GM19043 (cell line): ENCODE data around the gene GSN.

Source experiments
- ATAC-seq: cut with Tn5 transposase; IDR thresholded peaks from one replicate; pipeline ENCODE4 v1.9.1; 2021; ENCODE audit warnings: low read depth; ENCODE audit not compliant: unreplicated experiment

The GSN gene

GRCh38 chr9:121301881-121302286 lies 33.9 kb downstream of the GSN start:
- no peak for ATAC-seq

DNA sequence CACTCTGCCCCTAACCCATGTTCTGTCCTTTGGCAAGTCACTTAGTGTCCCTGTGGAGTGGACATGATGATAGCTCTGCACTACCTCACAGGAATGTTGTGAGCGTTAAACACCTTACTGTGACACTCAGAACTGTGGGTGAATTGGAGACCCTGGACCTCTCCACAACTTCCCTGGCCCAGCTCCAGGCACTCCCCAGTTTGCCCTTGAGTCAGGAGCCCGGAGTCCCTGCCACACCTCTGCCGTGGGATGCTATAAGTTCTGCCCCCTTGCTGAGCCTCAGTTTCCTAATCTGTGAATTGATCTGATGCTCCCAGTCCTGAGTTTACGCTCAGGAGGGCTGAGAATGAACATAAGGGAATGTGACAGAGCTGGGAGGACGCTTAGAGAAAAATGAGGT lies 34.4 kb downstream of the GSN start:
- no peak for ATAC-seq

GRCh38 chr9:121302786-121303185 lies 34.8 kb downstream of the GSN start:
- ATAC-seq: no peak

DNA sequence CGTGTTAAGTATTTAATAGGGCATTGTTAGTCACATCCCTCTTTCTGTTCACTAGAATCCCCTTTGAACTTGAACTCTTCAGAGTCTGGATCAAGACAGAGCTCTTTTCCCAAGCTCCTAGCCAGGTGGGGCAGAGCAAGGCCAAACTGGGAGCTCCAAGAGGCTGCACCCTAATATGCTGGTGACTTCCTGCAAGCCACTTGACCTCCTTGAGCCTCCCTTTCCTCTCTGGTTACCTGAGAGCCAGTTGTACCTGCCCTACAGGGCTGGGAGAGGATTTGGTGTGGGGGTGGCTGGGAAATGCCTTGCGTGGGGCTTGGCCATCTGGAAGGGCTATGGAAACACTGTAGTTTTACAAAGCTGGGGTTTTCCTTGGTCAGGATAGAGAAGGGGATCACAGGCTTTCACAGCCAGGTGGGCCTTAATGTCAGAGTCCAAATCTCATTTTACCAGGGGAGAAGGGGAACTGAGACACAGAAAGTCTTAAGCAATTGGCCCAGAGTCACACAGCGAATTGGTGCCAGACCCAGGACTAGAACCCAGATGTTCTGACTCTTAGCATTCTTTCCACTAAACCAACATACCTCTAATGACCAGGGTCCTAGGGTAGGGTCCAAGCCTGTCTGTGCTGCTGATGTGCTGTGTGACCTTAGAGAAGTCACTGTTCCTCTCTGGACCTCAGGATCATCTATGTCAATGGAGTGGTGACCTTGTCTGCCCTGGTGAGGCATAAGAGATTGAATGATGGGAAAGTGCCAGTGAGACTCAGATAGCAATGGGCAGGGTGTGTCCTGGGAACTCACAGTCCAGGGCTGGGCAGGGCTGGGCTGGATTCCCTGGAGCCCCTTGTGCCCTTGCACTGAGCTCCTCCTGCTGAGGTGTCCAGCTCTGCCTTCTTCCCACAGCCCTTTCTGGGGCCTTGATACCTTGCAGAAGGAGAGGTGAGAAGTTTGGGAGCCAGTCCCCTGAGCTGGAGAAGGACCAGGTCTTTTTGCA lies 35.8 kb downstream of the GSN start:
- no peak for ATAC-seq

DNA sequence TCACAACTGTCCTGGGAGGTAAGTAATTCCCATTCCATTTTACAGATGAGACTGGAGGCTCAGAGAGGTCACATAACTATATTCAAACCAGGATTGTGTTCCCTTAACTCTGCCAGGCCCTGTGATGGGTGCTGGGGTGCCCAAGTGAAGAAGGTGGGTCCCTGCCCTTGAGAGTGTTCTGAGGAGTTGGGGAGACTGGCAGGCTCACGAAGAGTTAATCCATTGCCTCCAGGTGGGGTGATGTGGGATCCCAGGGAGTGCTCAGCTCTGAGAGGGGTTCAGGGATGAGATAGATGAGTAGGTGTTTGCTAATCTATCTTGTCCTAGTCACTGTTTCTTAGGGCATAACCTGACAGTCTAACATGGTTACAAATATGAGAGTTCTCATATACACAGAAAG lies 36.7 kb downstream of the GSN start:
- no peak for ATAC-seq

DNA sequence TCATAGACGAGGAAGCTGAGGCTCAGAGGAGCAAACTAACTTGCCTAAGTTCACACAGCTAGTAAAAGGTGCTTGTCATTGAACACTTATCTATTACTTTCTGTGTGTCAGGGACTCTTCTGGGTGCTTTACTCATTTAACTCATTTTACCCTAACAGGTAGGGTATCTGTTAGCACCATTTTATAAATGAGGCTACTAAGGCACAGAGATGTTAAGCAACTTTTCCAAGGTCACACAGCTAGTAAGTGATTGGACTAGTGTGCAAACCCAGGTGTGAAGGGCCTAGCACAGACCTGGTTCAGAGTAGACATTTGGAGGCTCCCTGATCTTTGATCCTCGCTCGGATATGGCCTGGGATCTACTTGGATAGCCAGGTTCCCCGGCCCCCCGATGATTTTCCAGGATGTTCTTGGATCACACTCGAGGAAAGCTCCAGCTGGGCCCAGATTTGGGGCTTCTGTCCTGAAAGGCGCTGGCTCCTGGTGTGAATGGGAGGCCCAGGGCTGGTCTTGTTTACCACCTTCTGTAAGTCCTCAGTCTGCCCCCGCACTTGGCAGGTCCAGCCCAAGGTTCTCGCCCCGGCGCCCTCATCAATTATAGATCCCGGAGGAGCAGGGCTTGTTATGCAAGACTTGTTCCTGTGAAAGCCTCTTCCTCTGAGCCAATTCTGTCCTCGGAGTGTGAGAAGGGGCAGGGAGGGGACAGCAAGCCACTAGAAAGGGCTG lies 37.5 kb downstream of the GSN start:
- no peak for ATAC-seq

DNA sequence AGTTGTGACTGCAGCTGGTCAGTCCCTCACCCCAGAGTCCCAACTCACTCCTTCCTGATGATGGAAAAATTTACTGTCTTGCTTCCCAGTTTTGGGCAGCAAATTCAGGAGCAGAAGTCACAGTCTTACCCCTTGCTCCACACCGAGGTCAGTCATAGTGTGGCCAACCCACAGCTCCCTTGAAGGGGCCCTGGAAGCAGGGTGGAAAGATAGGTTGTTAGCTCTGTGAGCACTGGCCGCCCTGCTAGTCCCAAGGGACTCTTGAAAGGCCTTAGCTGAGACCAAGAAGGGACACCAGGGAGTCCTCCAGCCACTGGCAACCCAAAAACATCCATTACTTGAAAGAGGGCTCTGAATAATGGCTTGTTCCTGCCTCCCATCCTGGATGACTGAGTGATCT lies 40.0 kb downstream of the GSN start:
- ATAC-seq: no peak

- no peak for ATAC-seq
Observed at GRCh38 chr9:121308765-121309164, 40.8 kb downstream of the GSN start.

- no peak for ATAC-seq
Observed at GRCh38 chr9:121309171-121309570, 41.2 kb downstream of the GSN start.

DNA sequence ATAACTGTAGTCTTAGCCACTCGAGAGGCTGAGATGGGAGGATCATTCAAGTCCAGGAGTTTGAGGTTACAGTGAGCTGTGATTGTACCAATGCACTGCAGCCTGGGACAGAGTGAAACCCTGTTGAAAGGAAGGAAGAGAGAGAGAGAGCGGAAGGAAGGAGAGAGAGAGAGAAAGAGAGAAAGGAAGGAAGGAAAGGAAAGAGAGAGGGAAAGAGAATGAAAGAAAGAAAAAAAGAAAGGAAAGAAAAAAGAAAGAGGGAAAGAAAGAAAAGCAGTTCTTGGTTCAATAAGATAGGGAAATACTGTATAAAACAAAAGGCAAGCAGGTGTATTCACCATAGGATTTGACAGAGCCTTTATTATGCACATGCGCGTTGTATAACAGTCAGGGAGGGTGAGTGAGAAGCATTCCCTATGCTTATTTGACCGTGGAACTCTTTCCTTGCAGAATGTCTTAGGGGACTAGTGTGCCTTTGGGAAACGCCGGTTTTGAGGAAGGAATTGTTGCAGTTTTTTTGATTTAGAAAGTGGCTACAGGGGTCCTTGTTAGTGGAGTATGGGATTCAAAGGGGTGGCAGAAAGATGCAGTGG lies 42.0 kb downstream of the GSN start:
- no peak for ATAC-seq

DNA sequence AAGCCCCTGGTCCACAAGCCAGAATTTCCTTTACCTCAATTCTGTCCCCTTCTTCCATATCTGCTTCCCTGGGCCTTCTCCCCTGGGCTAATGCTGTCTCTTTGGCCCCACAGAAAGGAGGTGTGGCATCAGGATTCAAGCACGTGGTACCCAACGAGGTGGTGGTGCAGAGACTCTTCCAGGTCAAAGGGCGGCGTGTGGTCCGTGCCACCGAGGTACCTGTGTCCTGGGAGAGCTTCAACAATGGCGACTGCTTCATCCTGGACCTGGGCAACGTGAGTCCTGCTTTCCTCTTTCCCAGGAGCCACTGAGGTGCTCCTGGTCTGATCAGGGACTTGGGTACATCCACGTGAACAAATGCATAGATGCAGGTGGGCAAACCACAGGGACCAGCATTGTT lies 42.6 kb downstream of the GSN start:
- ATAC-seq: no peak

DNA sequence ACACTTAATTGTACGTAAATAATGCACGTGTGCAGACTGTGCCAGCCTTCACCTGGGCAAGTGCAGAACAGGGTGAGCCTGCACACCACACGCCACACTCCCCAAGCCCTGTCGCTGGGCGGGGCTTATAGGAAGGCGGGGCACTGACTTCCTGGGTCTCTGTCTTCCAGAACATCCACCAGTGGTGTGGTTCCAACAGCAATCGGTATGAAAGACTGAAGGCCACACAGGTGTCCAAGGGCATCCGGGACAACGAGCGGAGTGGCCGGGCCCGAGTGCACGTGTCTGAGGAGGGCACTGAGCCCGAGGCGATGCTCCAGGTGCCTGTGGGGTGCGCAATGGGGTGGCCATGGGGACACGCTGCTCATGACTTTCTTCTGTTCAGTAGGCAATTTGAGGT lies 44.2 kb downstream of the GSN start:
- ATAC-seq: no peak

- ATAC-seq: no peak
Observed at GRCh38 chr9:121313458-121314152, 45.6 kb downstream of the GSN start.

DNA sequence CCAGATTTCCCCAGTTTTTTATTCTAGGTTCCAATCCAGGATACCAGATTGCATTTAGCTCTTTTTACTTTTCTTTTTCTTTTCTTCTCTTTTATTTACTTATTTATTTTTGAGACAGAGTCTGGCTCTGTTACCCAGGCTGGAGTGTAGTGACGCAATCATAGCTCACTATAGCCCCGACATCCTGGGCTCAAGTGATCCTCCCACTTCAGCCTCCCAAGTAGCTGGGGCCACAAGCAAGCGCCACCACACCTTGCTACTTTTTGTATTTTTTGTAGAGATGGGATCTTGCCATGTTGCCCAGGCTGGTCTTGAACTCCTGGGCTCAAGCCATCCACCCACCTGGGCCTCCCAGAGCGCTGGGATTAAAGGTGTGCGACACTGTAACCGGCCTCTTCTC lies 48.4 kb downstream of the GSN start:
- no peak for ATAC-seq

- no peak for ATAC-seq
Observed at GRCh38 chr9:121316852-121317373, 49.0 kb downstream of the GSN start.

- no peak for ATAC-seq
Observed at GRCh38 chr9:121317737-121318630, 50.0 kb downstream of the GSN start.

- no peak for ATAC-seq
Observed at GRCh38 chr9:121318631-121319382, 50.8 kb downstream of the GSN start.

DNA sequence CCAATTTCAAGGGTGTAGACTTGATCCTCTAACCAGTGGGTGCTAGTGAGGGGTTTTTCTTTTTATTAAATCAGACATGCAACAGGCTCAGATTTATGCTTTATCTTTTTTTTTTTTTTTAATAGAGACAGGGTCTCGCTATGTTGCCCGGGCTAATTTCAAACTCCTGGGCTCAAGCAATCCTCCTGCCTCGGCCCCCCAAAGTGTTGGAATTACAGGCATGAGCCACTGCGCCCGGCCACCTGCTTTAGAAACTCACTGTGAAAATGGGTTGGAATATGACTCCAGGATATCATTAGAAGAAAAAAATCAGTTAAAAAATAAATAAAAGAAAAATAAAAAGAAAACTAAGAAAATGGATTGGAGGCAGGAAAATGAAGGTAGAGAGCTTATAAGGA lies 51.4 kb downstream of the GSN start:
- no peak for ATAC-seq

GRCh38 chr9:121321016-121321503 lies 53.1 kb downstream of the GSN start:
- no peak for ATAC-seq
